Measurements from ENCODE around the gene ATP11C. TPM values are rescaled to one million over a fixed set of nuclear protein-coding genes. Genes with fewer than 3 reads are reported as not detected.

ATP11C gene
- total and polyA plus RNA-seq, 12 donors: 3.3 to 29.9 (median 17.0) TPM

GRCh38 chrX:139909712-139910111, 23.1 kb downstream of the ATP11C start:
- Histone ChIP-seq H3K27ac (no peak overlapping the region), H3K9me3 (replicated peaks in 1 of 3) (no peaks in the 10 kb centered on the region), H3K36me3 (replicated peaks in 1 of 2) (no peaks in the 10 kb centered on the region), H3K27me3 (no peaks in the 10 kb centered on the region), H3K4me3 (no peak overlapping the region), H3K4me1 (replicated peaks in 1 of 2) (peaks cover 0 to 11% of the 10 kb centered on the region in 2 donors)
- DNase-seq: no peak
- no peak for TF ChIP-seq POLR2A (IDR thresholded peaks at IDR 0.05)
- no peak for TF ChIP-seq CTCF (IDR thresholded peaks at IDR 0.05)
- intact Hi-C loops (cut with DNase I): no loop called here
- WGBS, 4 donors: 42 to 69% (median 62%) methylated on average over 3 of the region's 3 CpGs

DNA sequence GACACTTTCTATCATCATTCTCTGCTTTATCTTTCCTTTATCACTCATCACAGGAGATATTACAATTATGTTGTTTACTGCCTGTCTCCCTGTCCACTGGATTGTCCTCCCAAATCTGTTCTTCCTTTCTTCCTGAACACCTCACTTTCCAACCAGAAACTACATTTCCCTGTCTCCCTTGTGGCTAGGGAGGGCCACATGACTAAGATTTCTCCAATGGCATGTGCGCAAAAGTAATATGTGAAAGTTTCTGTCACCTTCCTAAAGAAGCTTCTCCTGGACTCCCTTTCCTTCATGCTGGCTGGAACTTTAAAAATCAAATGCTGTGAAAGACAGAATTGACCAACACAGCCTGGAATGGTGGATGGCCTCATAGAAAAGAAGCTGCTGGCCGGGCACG, 25.8 kb downstream of the ATP11C start:
- no peak overlapping the region for H3K27ac ChIP-seq
- H3K4me1 ChIP-seq (replicated peaks in 1 of 2): peaks cover 0 to 11% of the 10 kb centered on the region in 2 donors
- no peaks in the 10 kb centered on the region for H3K27me3 ChIP-seq
- no peak for DNase-seq
- H3K4me3 ChIP-seq: no peak overlapping the region
- no peaks in the 10 kb centered on the region for H3K36me3 ChIP-seq (replicated peaks in 1 of 2)
- no peak for TF ChIP-seq POLR2A (IDR thresholded peaks at IDR 0.05)
- no peak for TF ChIP-seq CTCF (IDR thresholded peaks at IDR 0.05)
- H3K9me3 ChIP-seq (replicated peaks in 1 of 3): no peaks in the 10 kb centered on the region
- WGBS, 4 donors: 94 to 100% (median 98%) methylated on average over 1 to 3 of the region's 3 CpGs
- intact Hi-C loops (cut with DNase I): no loop called here

- intact Hi-C loops (cut with DNase I): no loop called here
- H3K27me3 ChIP-seq: no peaks in the 10 kb centered on the region
- TF ChIP-seq CTCF (IDR thresholded peaks at IDR 0.05) (no peak), POLR2A (IDR thresholded peaks at IDR 0.05) (no peak)
- no peak overlapping the region for H3K27ac ChIP-seq
- H3K9me3 ChIP-seq (replicated peaks in 1 of 3): no peaks in the 10 kb centered on the region
- 86 to 88% (median 87%) methylated on average over 2 of the region's 2 CpGs for WGBS, 4 donors
- H3K4me1 ChIP-seq (replicated peaks in 1 of 2): peaks cover 0 to 9% of the 10 kb centered on the region in 2 donors
- H3K4me3 ChIP-seq: no peak overlapping the region
- DNase-seq: no peak
- no peaks in the 10 kb centered on the region for H3K36me3 ChIP-seq (replicated peaks in 1 of 2)
Observed at GRCh38 chrX:139905743-139906142, 27.1 kb downstream of the ATP11C start.

- DNase-seq: no peak
- 53 to 77% (median 62%) methylated on average over 3 of the region's 3 CpGs for WGBS, 4 donors
- H3K27ac ChIP-seq: no peak overlapping the region
- H3K36me3 ChIP-seq (replicated peaks in 1 of 2): no peaks in the 10 kb centered on the region
- TF ChIP-seq CTCF (IDR thresholded peaks at IDR 0.05) (no peak), POLR2A (IDR thresholded peaks at IDR 0.05) (no peak)
- peaks cover 0 to 5% of the 10 kb centered on the region in 2 donors for H3K4me1 ChIP-seq (replicated peaks in 1 of 2)
- H3K27me3 ChIP-seq: no peaks in the 10 kb centered on the region
- H3K9me3 ChIP-seq (replicated peaks in 1 of 3): no peaks in the 10 kb centered on the region
- no peak overlapping the region for H3K4me3 ChIP-seq
- intact Hi-C loops (cut with DNase I): no loop called here
Observed at GRCh38 chrX:139905051-139905450, 27.8 kb downstream of the ATP11C start.

Measured in adrenal gland (tissue), 12 donors.